NCI-H1048 (cell line): ENCODE measurements around the gene ABCB1.
"Not testable (repeated sequence)": the region's sequence is repeated elsewhere in the genome, so short reads cannot be mapped to it uniquely, and the experiment has no call there.

Source experiments
- DNase-seq: peaks from one replicate; lab custom pipeline; 2025; lab: John Stamatoyannopoulos, UW

The ABCB1 gene

DNA sequence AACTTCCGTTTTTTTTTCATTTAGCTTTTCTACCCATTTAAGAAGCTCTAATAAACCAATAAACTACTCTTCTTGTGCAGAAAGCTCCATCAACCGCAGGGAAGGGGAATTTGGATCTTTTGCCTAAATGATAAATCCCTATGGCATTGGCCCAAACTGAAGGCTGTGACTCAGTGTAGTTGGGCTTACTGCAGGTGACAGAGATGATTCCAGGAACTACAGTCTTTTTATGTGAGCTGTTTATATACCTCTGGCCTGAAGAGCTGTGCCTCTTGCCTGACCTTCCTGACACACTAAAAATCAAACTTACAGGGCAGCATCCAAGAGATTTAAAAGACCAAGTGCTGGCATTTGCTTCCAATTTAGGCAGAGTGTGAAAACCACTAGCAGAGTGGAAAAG lies 25.2 kb downstream of the ABCB1 start:
- no peak for DNase-seq

DNA sequence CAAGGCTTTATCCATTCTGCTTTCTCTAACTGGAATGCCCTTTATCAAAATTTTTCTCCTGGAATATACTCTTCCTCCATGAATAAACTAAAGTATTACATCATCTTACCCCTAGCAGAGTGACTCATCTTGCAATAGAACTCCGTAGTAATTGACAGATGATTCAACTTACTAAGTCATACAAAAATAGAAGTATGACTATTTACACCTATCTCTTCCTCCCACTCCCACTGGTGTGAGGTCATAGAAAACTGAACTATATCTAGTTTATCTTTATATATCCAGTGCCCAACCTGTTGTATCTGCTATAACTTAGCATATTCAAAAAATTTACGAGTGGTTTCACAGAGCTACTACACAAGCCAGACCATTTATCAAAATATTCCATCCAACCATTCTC lies 26.1 kb downstream of the ABCB1 start:
- DNase-seq: no peak

DNA sequence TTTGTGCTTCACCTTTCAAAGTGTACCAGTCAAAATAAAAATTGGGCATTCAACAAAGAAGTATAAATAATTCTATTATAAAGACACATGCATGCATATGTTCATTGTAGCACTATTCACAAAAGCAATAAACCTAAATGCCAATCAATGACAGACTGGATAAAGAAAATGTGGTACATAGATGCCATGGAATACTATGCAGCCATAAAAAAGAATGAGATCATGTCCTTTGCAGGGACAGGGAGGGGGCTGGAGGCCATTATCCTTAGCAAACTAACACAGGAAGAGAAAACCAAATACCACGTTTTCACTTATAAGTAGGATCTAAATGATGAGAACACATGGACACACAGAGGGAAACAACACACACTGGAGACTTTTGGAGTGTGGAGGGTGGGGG lies 28.2 kb downstream of the ABCB1 start:
- DNase-seq: not testable (repeated sequence)

DNA sequence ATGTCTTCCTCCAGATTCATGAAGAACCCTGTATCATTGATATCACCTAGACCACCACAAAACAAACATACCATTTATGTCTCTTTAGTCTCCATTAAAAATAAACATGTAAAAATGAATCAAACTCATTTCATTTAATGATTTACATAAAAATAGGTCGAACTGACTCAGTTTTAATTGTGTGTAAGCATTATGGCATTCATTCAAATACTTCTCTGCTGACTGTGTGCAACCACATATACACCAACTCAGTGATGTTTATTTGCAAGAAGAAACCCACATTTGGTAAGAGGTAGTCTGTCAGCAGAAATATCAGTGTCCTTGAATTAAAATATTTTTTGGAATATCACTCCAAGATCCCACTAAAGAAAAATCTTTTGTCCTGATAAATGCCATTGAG lies 30.5 kb downstream of the ABCB1 start:
- DNase-seq: no peak

DNA sequence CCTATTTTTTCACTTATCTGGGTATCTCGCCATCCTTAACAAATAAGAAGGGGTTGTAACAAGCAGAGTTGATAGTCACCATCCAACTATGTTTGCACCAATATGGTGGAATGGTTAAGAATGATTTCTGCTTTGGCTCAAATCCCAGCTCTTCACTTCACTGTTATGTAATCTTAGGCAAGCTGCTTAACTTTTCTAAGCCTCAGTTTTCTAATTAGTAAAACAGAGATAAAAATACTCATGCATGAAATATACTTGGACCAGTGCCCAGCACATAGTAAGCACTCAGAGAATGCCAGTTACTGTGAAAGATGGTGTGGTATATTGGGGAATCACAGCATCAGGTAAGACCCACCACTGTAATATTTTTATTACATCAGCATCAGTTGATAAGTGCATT lies 33.6 kb downstream of the ABCB1 start:
- DNase-seq: no peak

DNA sequence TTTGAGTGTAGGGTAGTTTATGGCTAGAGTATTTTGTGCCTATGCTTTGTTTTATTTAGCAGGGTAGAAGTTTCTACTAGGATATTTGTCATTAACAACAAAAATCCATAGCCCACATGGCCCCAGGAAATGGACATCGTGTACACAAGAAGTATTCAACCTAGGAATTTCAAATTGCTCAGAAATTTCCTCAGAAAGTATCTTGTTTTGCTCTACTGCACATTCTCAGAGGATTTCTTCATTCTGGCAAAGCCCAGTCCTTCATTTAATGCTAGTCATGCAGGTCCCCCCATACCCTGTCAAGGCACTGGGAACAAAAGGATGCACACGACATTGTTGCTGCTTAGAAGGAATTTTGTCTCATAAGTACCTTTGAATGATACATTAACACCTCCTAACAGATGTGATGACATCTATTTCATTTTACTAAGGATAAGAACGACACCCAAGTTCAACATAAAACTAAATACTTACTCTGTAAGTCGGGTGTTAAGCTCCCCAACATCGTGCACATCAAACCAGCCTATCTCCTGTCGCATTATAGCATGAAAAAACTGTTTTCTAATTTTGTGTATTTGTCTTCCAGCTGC lies 34.3 kb downstream of the ABCB1 start:
- no peak for DNase-seq

DNA sequence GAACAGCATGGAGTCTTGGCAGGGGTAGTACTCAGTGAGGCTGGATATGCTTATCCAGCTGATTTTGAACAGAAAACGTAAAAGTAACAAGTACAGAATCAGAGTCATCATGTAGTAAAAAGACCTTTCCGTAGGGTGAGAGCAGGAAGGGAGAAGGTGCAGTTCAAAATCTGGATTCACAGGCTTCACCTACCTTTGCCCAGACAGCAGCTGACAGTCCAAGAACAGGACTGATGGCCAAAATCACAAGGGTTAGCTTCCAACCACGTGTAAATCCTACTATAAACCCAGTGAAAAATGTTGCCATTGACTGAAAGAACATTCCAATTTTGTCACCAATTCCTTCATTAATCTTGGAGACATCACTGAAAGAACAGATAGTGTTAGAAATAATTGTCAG lies 34.8 kb downstream of the ABCB1 start:
- DNase-seq: no peak

DNA sequence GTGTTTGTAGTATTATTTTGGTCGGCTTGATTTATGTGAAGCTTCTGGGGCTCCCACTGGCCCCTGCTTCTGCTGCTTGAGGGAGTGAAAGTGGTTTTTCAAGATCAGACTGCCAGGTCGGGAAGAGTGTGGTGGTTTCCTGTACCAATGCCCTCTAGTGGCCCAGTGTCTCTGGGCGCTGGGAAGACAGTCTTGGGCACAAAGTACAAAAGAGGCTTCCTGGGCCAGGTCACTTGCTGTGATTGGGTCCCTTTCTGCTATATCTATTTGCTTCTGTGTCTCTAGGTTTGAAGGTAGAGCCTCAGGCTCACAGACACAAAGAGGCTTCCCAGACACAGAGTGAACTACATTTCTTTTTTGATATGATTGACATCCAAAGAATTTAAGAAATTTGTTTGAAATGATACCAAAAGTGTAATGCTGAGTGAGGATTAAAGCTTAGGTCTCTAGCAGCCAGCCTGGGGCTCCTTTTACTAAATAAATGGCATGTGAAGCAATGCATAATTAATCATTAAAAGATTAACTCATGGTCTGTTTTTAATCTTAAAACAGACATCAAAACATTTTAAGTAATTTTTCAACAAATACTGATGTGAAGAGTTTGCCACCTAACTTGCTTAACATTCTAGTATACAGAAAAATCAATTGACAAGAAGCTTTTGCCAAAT lies 36.3 kb downstream of the ABCB1 start:
- DNase-seq: no peak

DNA sequence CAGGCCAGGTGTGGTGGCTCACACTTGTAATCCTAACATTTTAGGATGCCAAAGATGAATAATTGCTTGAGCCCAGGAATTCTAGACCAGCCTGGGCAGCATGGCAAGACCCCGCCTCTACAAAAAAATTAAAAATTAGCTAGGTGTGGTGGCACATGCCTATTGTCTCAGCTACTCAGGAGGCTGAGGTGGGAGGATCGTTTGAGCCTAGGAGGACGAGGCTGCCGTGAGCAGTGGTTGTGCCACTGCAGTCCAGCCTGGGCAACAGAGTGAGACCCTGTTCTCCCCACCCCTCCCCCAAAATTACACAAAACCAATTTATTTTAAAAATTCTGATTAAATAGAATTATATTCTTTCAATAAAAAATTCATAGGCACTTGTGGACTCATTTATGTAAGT lies 39.0 kb downstream of the ABCB1 start:
- DNase-seq: no peak

DNA sequence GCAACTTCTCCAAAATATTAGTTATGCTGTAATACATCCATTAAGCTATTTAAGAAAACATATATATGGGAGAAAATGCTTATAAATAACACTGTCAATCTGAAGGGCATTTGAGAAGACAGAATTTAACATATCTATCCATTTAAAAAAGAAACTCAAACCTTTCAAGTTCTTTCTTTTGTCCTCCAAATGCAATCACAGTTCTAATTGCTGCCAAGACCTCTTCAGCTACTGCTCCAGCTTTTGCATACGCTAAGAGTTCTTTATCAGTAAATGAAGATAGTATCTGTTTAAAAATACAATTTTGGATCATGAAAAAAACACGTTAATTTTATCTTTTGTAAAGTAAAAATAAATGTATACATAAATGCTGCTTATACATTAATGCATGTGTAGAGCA lies 39.6 kb downstream of the ABCB1 start:
- DNase-seq: no peak

DNA sequence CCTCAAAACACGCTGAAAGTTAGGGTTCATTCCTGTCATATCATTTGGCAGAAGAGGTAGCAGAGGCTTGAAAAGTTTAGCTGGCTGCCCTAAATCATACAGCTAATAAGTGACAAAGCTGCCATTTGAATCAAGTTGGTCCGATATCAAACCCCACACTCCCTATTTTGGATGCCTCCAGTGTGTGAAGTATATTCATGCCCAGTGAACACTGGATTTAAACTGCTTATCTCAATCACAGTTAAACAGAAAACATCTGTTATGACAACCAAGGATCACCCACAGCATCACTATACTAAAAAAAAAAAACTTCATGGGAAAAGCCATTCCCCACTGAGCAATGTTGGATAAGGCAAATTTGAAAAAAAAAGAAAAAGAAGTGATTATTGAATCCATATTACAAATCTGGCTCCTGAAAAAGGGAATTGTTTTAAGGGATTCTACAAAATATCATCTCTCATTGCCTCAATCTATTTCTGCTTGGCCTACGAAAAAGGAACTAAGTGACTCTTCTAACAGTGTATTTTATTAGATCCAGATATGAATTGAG lies 48.3 kb downstream of the ABCB1 start:
- no peak for DNase-seq

DNA sequence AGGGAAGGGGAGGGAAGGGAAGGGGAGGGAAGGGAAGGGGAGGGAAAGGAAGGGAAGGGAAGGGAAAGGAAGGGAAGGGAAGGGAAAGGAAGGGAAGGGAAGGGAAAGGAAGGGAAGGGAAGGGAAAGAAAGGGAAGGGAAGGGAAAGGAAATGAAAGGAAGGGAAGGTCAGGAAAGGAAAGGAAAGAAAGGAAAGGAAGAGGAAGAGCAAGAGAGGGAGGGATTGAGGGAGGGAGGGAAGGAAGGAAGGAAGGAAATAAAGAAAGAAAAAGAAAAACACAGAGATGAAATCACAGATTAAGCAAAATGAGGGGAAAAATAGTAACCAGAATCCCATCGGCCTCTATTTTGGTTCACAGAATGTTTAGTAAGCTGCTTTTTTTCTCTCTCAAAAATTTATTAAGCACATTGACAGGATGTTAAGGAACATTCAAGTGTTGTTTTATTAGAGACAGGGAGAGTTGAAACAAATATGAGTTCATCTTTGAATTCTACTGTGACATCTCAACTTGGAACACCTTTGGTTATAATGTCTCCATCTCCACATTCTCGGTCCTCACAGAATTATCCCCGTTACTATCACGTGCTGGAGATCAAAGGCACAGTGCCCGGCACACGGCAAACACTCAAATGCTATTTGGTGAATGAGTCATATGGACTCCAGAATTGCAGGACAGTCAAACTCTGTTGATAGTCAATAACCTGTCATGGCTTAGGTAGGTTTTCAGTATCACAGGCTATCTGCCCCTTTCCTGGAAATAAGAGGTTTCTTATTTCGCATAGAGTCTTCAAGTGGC lies 52.4 kb downstream of the ABCB1 start:
- no peak for DNase-seq

DNA sequence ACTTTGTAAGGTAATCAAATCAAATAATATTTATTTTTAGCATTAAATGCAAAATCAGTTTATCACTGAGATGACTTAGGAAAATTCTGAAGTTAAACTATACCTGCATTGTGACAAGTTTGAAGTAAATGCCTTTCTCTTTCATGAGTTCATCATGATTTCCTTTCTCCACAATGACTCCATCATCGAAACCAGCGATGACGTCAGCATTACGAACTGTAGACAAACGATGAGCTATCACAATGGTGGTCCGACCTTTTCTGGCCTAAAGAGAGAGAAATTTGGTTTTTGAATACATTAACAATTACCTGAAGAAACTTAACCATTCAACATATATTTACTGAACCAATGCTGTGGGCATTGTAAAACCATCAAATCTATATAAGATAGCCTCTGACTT lies 54.9 kb downstream of the ABCB1 start:
- no peak for DNase-seq

DNA sequence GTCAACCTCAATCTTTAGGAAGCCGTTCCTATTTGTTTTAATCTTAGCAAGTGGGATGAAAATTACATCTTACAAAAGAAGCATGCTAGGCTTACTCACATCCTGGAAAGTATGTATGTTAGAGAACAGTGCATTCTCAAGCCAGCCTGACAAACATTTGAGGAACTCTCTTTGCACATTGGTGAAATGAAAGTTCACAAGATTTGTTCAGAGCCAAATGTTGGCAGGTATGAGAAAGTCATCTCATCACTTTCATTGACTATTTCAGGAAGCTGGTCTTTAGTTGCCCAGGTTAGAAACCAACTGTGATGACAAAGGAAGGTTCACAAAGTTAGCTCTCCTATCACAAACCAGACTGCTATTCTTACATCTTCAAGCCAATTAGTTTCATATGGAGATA lies 57.1 kb downstream of the ABCB1 start:
- DNase-seq: no peak

DNA sequence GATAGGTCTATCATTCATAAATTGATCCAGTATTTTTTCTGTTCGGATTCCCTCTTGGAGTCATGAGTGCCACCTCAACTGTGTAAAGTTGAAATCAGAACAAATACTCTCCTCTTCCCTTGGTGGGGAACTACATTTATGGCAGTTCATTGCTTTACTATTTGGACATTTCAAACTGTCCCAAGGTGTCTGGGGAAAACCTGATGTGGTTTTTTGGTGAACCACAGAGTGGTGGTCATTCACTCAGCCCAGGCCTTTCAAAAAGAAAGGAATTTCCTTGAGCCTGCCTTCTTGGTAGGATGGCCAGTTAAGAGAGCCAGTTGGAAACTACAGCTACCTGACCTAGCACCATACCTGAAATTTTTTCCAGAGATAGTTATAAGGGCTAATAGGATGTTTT lies 59.0 kb downstream of the ABCB1 start:
- no peak for DNase-seq

DNA sequence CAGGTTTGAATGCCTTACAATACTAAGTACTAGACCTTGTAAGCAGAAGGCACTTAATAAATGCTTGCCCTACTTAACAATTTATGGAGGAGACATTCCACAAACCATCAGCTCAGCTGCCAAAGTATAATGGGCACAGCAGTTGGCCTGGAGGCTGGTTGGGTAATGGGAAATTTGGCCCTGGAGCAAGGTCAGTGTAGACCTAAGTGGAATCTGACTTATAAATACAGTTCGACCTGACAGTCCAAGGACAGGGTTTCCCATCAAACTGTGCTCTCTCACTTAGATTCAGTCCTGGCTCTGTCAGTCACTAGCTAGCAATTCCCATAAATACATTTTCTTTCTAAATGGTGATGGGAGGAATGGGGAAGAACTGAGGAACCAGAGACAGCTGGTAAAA lies 62.6 kb downstream of the ABCB1 start:
- no peak for DNase-seq

DNA sequence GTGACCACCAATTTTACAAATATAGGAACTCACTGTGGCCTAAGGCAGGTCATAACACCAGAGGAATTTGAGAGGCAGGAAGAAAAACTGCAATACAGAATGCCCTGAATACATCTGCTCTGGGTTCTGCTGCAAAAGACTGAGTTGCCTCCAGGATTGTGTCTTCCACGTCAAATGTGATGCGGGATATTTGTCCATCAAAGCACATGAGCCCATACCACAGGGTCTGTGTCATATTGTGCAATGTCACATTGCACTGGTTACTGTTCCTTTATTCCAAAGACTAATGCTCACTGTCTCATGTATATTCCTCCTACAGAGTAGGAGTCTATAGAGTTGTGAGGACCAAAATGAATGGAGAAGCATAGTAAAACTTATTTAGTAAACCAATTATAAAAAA lies 66.6 kb downstream of the ABCB1 start:
- no peak for DNase-seq

DNA sequence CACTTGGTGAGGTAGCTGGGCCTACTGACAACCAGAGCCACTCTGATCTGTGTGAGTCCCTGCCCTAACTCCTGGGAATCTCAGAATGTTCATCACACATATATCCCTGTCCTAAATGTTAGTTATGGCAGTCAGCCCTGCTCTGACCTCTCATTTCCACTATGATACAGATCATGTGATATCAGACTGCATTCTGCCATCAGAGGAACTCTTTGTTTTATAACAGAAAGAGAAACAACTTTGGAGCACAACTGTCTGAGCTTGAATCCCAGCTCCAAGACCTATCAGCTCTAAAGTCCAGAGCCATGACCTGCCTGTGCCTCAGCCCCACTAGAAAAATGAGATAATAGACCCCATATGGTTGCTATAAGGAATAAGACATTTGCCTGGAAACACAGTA lies 70.6 kb downstream of the ABCB1 start:
- DNase-seq: no peak

DNA sequence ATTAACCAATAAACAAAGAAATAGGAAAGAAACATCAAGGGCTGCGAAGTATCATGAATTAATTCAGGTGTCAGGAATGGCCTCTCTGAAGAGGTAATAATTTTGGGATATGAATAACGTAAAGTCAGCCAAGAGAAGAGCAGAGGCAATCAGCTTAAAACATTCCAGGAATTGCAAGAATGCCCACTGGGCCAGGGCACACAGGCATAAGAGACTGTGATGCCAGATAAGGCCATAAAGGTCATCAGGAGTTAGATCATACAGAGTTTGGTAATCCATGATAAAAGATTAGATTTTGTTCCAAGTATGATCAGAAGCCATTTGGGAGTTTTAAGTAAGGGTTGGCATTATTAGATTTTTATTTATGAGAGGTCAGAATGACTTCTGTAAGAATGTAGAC lies 72.0 kb downstream of the ABCB1 start:
- DNase-seq: no peak

DNA sequence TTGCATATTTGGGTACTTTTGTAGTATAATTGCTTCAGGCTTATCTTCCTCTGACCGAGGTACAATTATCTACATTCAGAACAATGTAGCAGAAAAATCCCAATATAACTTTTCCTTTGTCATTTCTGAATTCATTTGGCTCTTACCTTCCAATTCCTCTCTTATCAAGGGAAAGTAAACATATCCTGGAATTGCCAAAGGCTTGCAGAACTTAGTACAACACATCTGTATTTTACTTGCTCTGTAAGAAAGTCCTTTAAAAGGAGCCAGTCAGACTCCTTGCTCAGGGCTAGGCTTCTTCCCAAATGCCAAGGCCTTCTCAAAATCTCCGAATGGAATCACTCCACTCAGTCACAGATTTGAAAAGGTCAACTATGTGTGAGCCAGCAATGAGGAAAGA lies 81.9 kb downstream of the ABCB1 start:
- no peak for DNase-seq

DNA sequence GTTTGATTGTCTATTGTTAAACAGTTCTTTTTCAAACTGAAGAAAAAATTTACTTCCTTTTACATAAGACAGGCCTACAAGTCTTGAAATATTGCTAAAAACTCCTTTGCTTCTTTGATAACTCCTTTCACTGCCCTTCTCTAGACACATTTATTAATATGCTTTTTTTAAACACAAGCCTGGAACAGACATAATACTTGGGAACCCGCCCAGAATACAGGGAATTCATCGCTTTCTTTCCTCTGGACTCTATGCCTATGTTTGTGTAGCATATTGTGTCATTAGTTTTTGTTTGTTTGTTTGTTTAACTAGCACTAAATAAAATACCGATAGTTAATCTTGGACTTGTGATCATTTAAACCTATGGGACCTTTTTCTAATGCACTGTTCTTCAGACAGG lies 82.8 kb downstream of the ABCB1 start:
- no peak for DNase-seq

DNA sequence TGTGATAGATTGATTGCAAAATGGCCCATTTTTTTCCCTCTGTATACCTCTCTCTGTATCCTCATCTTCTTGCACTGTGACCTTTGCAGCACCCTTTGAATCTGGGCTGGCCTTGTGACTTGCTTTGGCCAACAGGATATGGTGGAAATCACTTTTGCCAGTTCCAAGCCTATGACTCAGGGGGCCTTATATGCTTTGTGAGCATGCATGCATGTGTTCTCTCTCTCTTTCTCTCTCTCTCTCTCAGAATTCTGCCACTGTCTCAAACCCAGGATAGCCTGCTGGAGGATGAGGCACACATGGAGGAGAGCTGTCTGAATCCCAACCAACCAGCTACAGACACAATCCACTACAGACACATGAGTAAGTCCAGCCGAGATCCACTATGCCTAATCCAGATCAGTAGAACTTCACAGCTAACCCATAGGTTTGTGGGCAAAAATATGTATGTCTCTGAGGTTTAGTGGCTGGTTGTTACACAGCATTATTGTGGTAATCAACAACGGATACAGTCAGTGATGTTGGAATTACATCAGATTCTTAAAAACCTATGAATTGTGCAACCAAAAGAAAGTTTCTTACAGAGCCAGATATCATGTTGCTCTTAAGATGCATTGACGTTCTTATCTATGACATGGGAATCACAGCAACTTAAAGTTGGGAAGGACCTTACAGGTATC lies 83.4 kb downstream of the ABCB1 start:
- DNase-seq: no peak
